HepG2 (cell line): ENCODE results near the gene SLN. TPM values are rescaled to one million over a fixed set of nuclear protein-coding genes. Genes with fewer than 3 reads are reported as not detected.

Source experiments
- ATAC-seq: fragments of 200-7000 bp; cut with Tn5 transposase; 3 replicates; pipeline ENCODE4 v1.9.1; 2020; ENCODE audit warnings: mild to moderate bottlenecking, moderate library complexity
- BruUV-seq: library from RNA; stranded (reverse); fragments of 400-500 nt; replicated peaks from 2 replicates; lab custom pipeline; 2021; lab: Mats Ljungman, UMichigan
- CTCF ChIA-PET: fragments of 300-600 bp; formaldehyde crosslinking; extraction: SDS; loops from one replicate; lab custom pipeline; 2021; ENCODE audit warnings: low total read pairs, inconsistent platforms, low intra/inter-chr PET ratio; lab: Yijun Ruan, JAX
- POLR2A ChIA-PET: fragments of 350-600 bp; sonication (Branson Sonifier 250); formaldehyde crosslinking; loops from one replicate; lab custom pipeline; 2020; ENCODE audit warnings: antibody characterized with exemption, inconsistent platforms; lab: Yijun Ruan, JAX
- DNase-seq: peaks from one replicate; pipeline ENCODE4 v3.0.0-alpha.2; 2015; ENCODE audit warnings: low spot score
- FAIRE-seq: peaks from 3 replicates; lab custom pipeline; 2011; peaks lifted over from hg19 to GRCh38; lab: Jason Lieb, UNC
- H2AFZ ChIP-seq: one replicate; pipeline ENCODE4 v1.6.1; 2011; ENCODE audit warnings: low read length, inconsistent platforms
- H3K27ac ChIP-seq: fragments of 300-600 bp; 3 replicates; pipeline ENCODE4 v1.8.0; 2011; ENCODE audit warnings: mixed run types, mild to moderate bottlenecking, mixed read lengths, low read length, inconsistent platforms; ENCODE audit not compliant: insufficient read depth; ENCODE audit errors: extremely low read length
- H3K27me3 ChIP-seq, 2 experiments: fragments of 200-600 bp in 1 of 2; 2 replicates in 1 of 2; 3 replicates in 1 of 2; pipeline versions ENCODE4 v1.6.0 to v1.8.0; 2011; ENCODE audit warnings: low read length in 2 of 2, mild to moderate bottlenecking in 2 of 2, moderate library complexity in 2 of 2, inconsistent platforms in 1 of 2; ENCODE audit not compliant: insufficient read depth in 2 of 2, control insufficient read depth in 1 of 2
- H3K36me3 ChIP-seq, 2 experiments: fragments of 200-600 bp in 1 of 2; replicated peaks in 1 of 2; 2 replicates in 1 of 2; 3 replicates in 1 of 2; pipeline versions ENCODE4 v1.5.1 to v1.8.0; 2011; ENCODE audit warnings: low read length in 2 of 2, inconsistent platforms in 1 of 2; ENCODE audit not compliant: insufficient read depth in 2 of 2, control insufficient read depth in 1 of 2
- H3K4me1 ChIP-seq: 2 replicates; pipeline ENCODE4 v1.5.1; 2012; ENCODE audit warnings: low read length, inconsistent platforms; ENCODE audit not compliant: insufficient read depth
- H3K4me2 ChIP-seq: 2 replicates; pipeline ENCODE4 v1.6.0; 2011; ENCODE audit warnings: low read depth, low read length, inconsistent platforms
- H3K4me3 ChIP-seq, 3 experiments: fragments of 200-600 bp in 1 of 3; sonication (generic), shearing (Covaris generic) in 1 of 3; replicated peaks in 1 of 3; 2 replicates each; pipeline ENCODE4 v1.5.1; 2011 to 2016; ENCODE audit warnings: low read length in 3 of 3, inconsistent platforms in 2 of 3, low read depth in 2 of 3, mild to moderate bottlenecking in 2 of 3, control low read depth in 1 of 3, mixed read lengths in 1 of 3; ENCODE audit not compliant: insufficient read depth in 1 of 3
- H3K79me2 ChIP-seq: one replicate; pipeline ENCODE4 v1.6.1; 2011; ENCODE audit warnings: low read length, inconsistent platforms; ENCODE audit not compliant: insufficient read depth
- H3K9ac ChIP-seq: 2 replicates; pipeline ENCODE4 v1.6.0; 2011; ENCODE audit warnings: mild to moderate bottlenecking, low read depth, low read length, inconsistent platforms; ENCODE audit not compliant: insufficient read depth
- H3K9me3 ChIP-seq: 2 replicates; pipeline ENCODE4 v1.5.1; 2012; ENCODE audit warnings: mild to moderate bottlenecking, low read length
- H4K20me1 ChIP-seq: 2 replicates; pipeline ENCODE4 v1.6.0; 2011; ENCODE audit warnings: inconsistent platforms, mild to moderate bottlenecking, low read length, moderate library complexity; ENCODE audit not compliant: insufficient read depth
- CAMTA2 ChIP-seq: sonication (generic); formaldehyde crosslinking; IDR thresholded peaks from 2 replicates; pipeline ENCODE4 v1.4.0; 2020; ENCODE audit warnings: mild to moderate bottlenecking, missing genetic modification reagents, borderline replicate concordance
- FOXA1 ChIP-seq, 2 experiments: fragments of 450-650 bp in 1 of 2; sonication (generic) in 1 of 2; formaldehyde crosslinking in 1 of 2; IDR thresholded peaks; 2 replicates each; pipeline versions ENCODE4 v1.4.0 to v1.6.1; 2016 to 2020; ENCODE audit warnings: missing genetic modification reagents in 1 of 2
- FOXP1 ChIP-seq, 2 experiments: fragments of 450-650 bp in 1 of 2; IDR thresholded peaks; 2 replicates each; pipeline ENCODE4 v1.6.1; 2017 to 2018; ENCODE audit warnings: antibody characterized with exemption in 1 of 2
- ZNF207 ChIP-seq: fragments of 450-650 bp; IDR thresholded peaks from 2 replicates; pipeline ENCODE4 v1.6.1; 2016; ENCODE audit warnings: antibody characterized with exemption, borderline replicate concordance
- ZNF564 ChIP-seq: sonication (generic); formaldehyde crosslinking; IDR thresholded peaks from 2 replicates; pipeline ENCODE4 v1.8.1; 2023; ENCODE audit warnings: mild to moderate bottlenecking, missing genetic modification reagents
- ZNF773 ChIP-seq: sonication (generic); formaldehyde crosslinking; IDR thresholded peaks from 2 replicates; pipeline ENCODE4 v1.4.0; 2020; ENCODE audit warnings: missing genetic modification reagents, borderline replicate concordance
- ZSCAN30 ChIP-seq: sonication (generic); formaldehyde crosslinking; IDR thresholded peaks from 2 replicates; pipeline ENCODE4 v1.5.0; 2020; ENCODE audit warnings: mild to moderate bottlenecking, missing genetic modification reagents
- WGBS: methylation state at CpG from one replicate; pipeline ENCODE4 v1.1.6; 2017; ENCODE audit warnings: low lambda C conversion rate; 5-methylcytosine and 5-hydroxymethylcytosine counted together
- in situ Hi-C: cut with HindIII; loops from 2 replicates; pipeline ENCODE4 v1.10.0; 2017; ENCODE audit warnings: low pct_unique_long_range_greater_than_20kb; ENCODE audit not compliant: extremely low pct_ligation_motif_present
- intact Hi-C: fragments of 100-400 bp; cut with micrococcal nuclease; formaldehyde crosslinking; loops from one replicate; pipeline ENCODE4 v1.10.0; 2022; ENCODE audit not compliant: unreplicated experiment
- polyA plus RNA-seq, 8 experiments: library from polyadenylated mRNA; depleted of rRNA in 3 of 8; stranded (reverse) in 7 of 8; unstranded in 1 of 8; fragments of >200 nt; fragmentation: Illumina TruSeq in 4 of 8; extraction: Trizol in 4 of 8; gene quantifications; 2 replicates each; pipeline versions ENCODE4 v1.2.1 to v1.2.3, GENCODE V29; 2011 to 2016; ENCODE audit warnings: low read depth in 4 of 8, missing spikeins in 1 of 8, mixed read lengths in 1 of 8; ENCODE audit not compliant: insufficient read depth in 1 of 8
- total RNA-seq, 5 experiments: library from RNA; depleted of rRNA; stranded (reverse); fragments of >200 nt; fragmentation: Illumina TruSeq; extraction: Trizol; gene quantifications; 2 replicates each; pipeline ENCODE4 v1.2.3, GENCODE V29; 2016; ENCODE audit warnings: low read depth in 1 of 5
- TF ChIP-seq, protein P1 (sequence below): sonication (generic); formaldehyde crosslinking; IDR thresholded peaks from 2 replicates; pipeline ENCODE4 v1.4.0; 2020; ENCODE audit warnings: missing genetic modification reagents, low read depth, mild to moderate bottlenecking, borderline replicate concordance
- TF ChIP-seq, protein P2 (sequence below), 2 experiments: fragments of 450-650 bp in 1 of 2; sonication (generic) in 1 of 2; formaldehyde crosslinking in 1 of 2; IDR thresholded peaks; 2 replicates each; pipeline versions ENCODE4 v1.6.1 to v1.8.0; 2016 to 2022; ENCODE audit warnings: antibody characterized with exemption in 1 of 2, mild to moderate bottlenecking in 1 of 2, missing genetic modification reagents in 1 of 2

The SLN gene
- total and polyA plus RNA-seq, 2 of the 13 experiments (the other 11 are each of a cell fraction or from before 2014, with no cell fraction given), result not detected

DNA sequence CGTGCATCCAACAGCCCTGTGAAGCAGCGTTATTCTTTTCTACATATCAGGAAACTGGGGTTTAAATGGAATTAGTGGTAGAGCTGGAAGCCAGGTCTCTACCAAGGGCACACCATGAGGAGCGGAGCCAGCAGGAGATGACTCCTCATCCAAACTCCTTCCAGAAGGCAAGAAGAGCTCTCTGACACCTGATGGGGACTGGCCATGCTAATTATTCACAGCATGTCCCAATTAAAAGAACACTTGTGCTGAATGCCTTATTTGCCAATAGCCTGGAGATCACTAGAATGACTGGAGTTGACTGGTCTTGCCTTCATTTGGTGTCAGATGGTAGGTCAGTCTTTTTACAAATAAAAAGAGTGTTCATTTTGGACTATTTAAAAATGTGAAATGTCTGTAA lies 32.9 kb upstream of the SLN start (continued):
- TF ChIP-seq, protein P1, sequence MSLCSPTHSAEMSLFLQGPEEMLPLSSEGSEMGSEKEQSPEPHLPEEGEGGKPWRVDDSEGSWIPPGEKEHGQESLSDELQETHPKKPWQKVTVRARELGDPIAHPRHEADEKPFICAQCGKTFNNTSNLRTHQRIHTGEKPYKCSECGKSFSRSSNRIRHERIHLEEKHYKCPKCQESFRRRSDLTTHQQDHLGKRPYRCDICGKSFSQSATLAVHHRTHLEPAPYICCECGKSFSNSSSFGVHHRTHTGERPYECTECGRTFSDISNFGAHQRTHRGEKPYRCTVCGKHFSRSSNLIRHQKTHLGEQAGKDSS (CRISPR knock-in tag), result no peak
- TF ChIP-seq ZSCAN30 (CRISPR knock-in tag) (no peak), ZNF207 (no peak), ZNF564 (CRISPR knock-in tag) (no peak), CAMTA2 (CRISPR knock-in tag) (no peak)
- TF ChIP-seq, all 625 proteins: peak for 0

- no peak overlapping the region for H2AFZ ChIP-seq
- H3K4me3 ChIP-seq, result no peak overlapping the region
- H3K79me2 ChIP-seq, result no peaks in the 10 kb centered on the region
- no peak overlapping the region for H3K9ac ChIP-seq
- intact Hi-C loops, result no loop called here
- H3K36me3 ChIP-seq, result no peaks in the 10 kb centered on the region
- CTCF ChIA-PET, result no interaction called here
- no peaks in the 10 kb centered on the region for H4K20me1 ChIP-seq
- H3K4me1 ChIP-seq, result no peaks in the 10 kb centered on the region
- in situ Hi-C loops, result no loop called here
- H3K27me3 ChIP-seq, result peaks cover 0 to 3% of the 10 kb centered on the region in 2 experiments; a peak in 1 of 5 replicates
- BruUV-seq, result no TSS peak
- H3K9me3 ChIP-seq, result no peaks in the 10 kb centered on the region
- no peak overlapping the region for H3K4me2 ChIP-seq
- 4% methylated on average over 3 of the region's 3 CpGs for WGBS
- H3K27ac ChIP-seq, result no peak overlapping the region
- FAIRE-seq, result no peak
- no peak for ATAC-seq
- POLR2A ChIA-PET, result no interaction called here
- DNase-seq, result no peak
- TF ChIP-seq FOXP1 (IDR thresholded peaks at IDR 0.05) (no peak), FOXP1 (CRISPR knock-in tag; IDR thresholded peaks at IDR 0.05) (no peak), ZNF773 (CRISPR knock-in tag) (no peak), FOXA1 (IDR thresholded peaks at IDR 0.05) (no peak), FOXA1 (CRISPR knock-in tag; IDR thresholded peaks at IDR 0.05) (no peak)
- TF ChIP-seq, protein P2, sequence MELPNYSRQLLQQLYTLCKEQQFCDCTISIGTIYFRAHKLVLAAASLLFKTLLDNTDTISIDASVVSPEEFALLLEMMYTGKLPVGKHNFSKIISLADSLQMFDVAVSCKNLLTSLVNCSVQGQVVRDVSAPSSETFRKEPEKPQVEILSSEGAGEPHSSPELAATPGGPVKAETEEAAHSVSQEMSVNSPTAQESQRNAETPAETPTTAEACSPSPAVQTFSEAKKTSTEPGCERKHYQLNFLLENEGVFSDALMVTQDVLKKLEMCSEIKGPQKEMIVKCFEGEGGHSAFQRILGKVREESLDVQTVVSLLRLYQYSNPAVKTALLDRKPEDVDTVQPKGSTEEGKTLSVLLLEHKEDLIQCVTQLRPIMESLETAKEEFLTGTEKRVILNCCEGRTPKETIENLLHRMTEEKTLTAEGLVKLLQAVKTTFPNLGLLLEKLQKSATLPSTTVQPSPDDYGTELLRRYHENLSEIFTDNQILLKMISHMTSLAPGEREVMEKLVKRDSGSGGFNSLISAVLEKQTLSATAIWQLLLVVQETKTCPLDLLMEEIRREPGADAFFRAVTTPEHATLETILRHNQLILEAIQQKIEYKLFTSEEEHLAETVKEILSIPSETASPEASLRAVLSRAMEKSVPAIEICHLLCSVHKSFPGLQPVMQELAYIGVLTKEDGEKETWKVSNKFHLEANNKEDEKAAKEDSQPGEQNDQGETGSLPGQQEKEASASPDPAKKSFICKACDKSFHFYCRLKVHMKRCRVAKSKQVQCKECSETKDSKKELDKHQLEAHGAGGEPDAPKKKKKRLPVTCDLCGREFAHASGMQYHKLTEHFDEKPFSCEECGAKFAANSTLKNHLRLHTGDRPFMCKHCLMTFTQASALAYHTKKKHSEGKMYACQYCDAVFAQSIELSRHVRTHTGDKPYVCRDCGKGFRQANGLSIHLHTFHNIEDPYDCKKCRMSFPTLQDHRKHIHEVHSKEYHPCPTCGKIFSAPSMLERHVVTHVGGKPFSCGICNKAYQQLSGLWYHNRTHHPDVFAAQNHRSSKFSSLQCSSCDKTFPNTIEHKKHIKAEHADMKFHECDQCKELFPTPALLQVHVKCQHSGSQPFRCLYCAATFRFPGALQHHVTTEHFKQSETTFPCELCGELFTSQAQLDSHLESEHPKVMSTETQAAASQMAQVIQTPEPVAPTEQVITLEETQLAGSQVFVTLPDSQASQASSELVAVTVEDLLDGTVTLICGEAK (IDR thresholded peaks at IDR 0.05), result no peak
- TF ChIP-seq, protein P2 (CRISPR knock-in tag; IDR thresholded peaks at IDR 0.05), result no peak
These were observed 31.3 kb upstream of the SLN start for GRCh38 chr11:107743191-107743590.
